C4-2B (cell line): ENCODE measurements around the gene PLPP3.

ENCODE experiments used
- ZFX ChIP-seq: fragments of 450-650 bp; IDR thresholded peaks from 2 replicates; pipeline ENCODE4 v1.6.1; 2017
- TF ChIP-seq, protein P1 (sequence below): fragments of 450-650 bp; conservative IDR thresholded peaks from 2 replicates; pipeline ENCODE4 v1.5.1; 2017; ENCODE audit warnings: mild to moderate bottlenecking

DNA sequence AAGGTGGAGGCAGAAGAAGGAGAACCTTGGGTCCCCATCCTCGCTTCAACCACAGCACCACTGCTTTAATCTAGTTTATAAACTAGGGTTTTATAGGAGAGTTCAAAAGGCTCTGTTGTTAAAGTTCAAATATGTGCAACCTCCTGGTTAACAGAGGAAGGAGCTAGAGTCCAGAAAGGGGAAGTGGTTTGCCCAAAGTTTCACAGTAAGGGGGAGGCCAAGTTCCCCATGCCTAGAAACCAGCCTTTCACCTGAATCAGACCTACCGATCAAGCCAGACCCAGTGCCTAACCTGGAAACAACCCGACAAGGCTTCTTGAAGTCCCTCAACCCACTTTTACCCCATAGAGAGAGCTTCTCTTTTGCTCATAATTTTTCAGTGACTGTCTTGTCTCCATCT lies 106.5 kb downstream of the PLPP3 start:
- TF ChIP-seq, protein P1, sequence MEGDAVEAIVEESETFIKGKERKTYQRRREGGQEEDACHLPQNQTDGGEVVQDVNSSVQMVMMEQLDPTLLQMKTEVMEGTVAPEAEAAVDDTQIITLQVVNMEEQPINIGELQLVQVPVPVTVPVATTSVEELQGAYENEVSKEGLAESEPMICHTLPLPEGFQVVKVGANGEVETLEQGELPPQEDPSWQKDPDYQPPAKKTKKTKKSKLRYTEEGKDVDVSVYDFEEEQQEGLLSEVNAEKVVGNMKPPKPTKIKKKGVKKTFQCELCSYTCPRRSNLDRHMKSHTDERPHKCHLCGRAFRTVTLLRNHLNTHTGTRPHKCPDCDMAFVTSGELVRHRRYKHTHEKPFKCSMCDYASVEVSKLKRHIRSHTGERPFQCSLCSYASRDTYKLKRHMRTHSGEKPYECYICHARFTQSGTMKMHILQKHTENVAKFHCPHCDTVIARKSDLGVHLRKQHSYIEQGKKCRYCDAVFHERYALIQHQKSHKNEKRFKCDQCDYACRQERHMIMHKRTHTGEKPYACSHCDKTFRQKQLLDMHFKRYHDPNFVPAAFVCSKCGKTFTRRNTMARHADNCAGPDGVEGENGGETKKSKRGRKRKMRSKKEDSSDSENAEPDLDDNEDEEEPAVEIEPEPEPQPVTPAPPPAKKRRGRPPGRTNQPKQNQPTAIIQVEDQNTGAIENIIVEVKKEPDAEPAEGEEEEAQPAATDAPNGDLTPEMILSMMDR, result no peak
- TF ChIP-seq ZFX, result no peak
